ENCODE results near the gene PICK1. TPM values are rescaled to one million over a fixed set of nuclear protein-coding genes. Genes with fewer than 3 reads are reported as not detected.

Gene PICK1
- total RNA-seq, 1 donor from 2014 or later = 8.9 TPM

- peak overlapping the region; percentile 93 for H3K27ac ChIP-seq (ENCODE audit: low read depth, low read length)
- peak overlapping the region; percentile 73 to 87 (median 83) for H3K4me3 ChIP-seq (ENCODE audit: low read length in 3 of 3)
- peaks cover 24 to 33% (median 31%) of the 10 kb centered on the region in 3 donors for H3K36me3 ChIP-seq (ENCODE audit: control insufficient read depth in 3 of 3, insufficient read depth in 3 of 3, low read length in 3 of 3)
- peaks cover 51 to 75% (median 63%) of the 10 kb centered on the region in 3 donors for H3K4me1 ChIP-seq (ENCODE audit: control insufficient read depth in 3 of 3, insufficient read depth in 3 of 3, low read length in 3 of 3)
- no peaks in the 10 kb centered on the region for H3K27me3 ChIP-seq (ENCODE audit: control insufficient read depth in 3 of 3, insufficient read depth in 3 of 3, low read length in 3 of 3)
- H3K9me3 ChIP-seq (ENCODE audit: control insufficient read depth in 3 of 3, low read length in 3 of 3) = no peaks in the 10 kb centered on the region
- peak overlapping the region; percentile 87 to 94 (median 92) for H3K9ac ChIP-seq (ENCODE audit: low read depth in 1 of 3, low read length in 3 of 3)
Observed at GRCh38 chr22:38068641-38069371, 11.6 kb downstream of the PICK1 start.

GRCh38 chr22:38069372-38070249, 12.4 kb downstream of the PICK1 start:
- H3K36me3 ChIP-seq (ENCODE audit: control insufficient read depth in 3 of 3, insufficient read depth in 3 of 3, low read length in 3 of 3) = peaks cover 26 to 37% (median 32%) of the 10 kb centered on the region in 3 donors

GRCh38 chr22:38070250-38070921, 13.2 kb downstream of the PICK1 start:
- Histone ChIP-seq H3K9ac (ENCODE audit: low read depth in 1 of 3, low read length in 3 of 3) (peak overlapping the region; percentile 47 to 73 (median 48)), H3K36me3 (ENCODE audit: control insufficient read depth in 3 of 3, insufficient read depth in 3 of 3, low read length in 3 of 3) (peaks cover 27 to 38% (median 31%) of the 10 kb centered on the region in 3 donors), H3K4me3 (ENCODE audit: low read length in 3 of 3) (peak overlapping the region; percentile 24 to 55 (median 32))

More at GRCh38 chr22:38069372-38070249, 12.4 kb downstream of the PICK1 start:
- Histone ChIP-seq H3K27ac (ENCODE audit: low read depth, low read length) (peak overlapping the region; percentile 93), H3K4me3 (ENCODE audit: low read length in 3 of 3) (peak overlapping the region; percentile 73 to 87 (median 83)), H3K9me3 (ENCODE audit: control insufficient read depth in 3 of 3, low read length in 3 of 3) (no peaks in the 10 kb centered on the region), H3K9ac (ENCODE audit: low read depth in 1 of 3, low read length in 3 of 3) (peak overlapping the region; percentile 87 to 94 (median 92)), H3K27me3 (ENCODE audit: control insufficient read depth in 3 of 3, insufficient read depth in 3 of 3, low read length in 3 of 3) (no peaks in the 10 kb centered on the region), H3K4me1 (ENCODE audit: control insufficient read depth in 3 of 3, insufficient read depth in 3 of 3, low read length in 3 of 3) (peaks cover 51 to 73% (median 63%) of the 10 kb centered on the region in 3 donors)

GRCh38 chr22:38071421-38072321, 14.5 kb downstream of the PICK1 start:
- Histone ChIP-seq H3K9me3 (ENCODE audit: control insufficient read depth in 3 of 3, low read length in 3 of 3) (no peaks in the 10 kb centered on the region), H3K36me3 (ENCODE audit: control insufficient read depth in 3 of 3, insufficient read depth in 3 of 3, low read length in 3 of 3) (peaks cover 21 to 30% (median 23%) of the 10 kb centered on the region in 3 donors), H3K27me3 (ENCODE audit: control insufficient read depth in 3 of 3, insufficient read depth in 3 of 3, low read length in 3 of 3) (no peaks in the 10 kb centered on the region), H3K9ac (ENCODE audit: low read depth in 1 of 3, low read length in 3 of 3) (peak overlapping the region in 1 of 3 donors; percentile 25), H3K4me3 (ENCODE audit: low read length in 3 of 3) (no peak overlapping the region), H3K27ac (ENCODE audit: low read depth, low read length) (peak overlapping the region; percentile 93), H3K4me1 (ENCODE audit: control insufficient read depth in 3 of 3, insufficient read depth in 3 of 3, low read length in 3 of 3) (peaks cover 33 to 52% (median 43%) of the 10 kb centered on the region in 3 donors)

More at GRCh38 chr22:38070250-38070921, 13.2 kb downstream of the PICK1 start:
- Histone ChIP-seq H3K27me3 (ENCODE audit: control insufficient read depth in 3 of 3, insufficient read depth in 3 of 3, low read length in 3 of 3) (no peaks in the 10 kb centered on the region), H3K9me3 (ENCODE audit: control insufficient read depth in 3 of 3, low read length in 3 of 3) (no peaks in the 10 kb centered on the region), H3K4me1 (ENCODE audit: control insufficient read depth in 3 of 3, insufficient read depth in 3 of 3, low read length in 3 of 3) (peaks cover 43 to 65% (median 56%) of the 10 kb centered on the region in 3 donors), H3K27ac (ENCODE audit: low read depth, low read length) (peak overlapping the region; percentile 93)

- Histone ChIP-seq H3K4me3 (ENCODE audit: low read length in 3 of 3) (no peak overlapping the region), H3K27me3 (ENCODE audit: control insufficient read depth in 3 of 3, insufficient read depth in 3 of 3, low read length in 3 of 3) (no peaks in the 10 kb centered on the region), H3K27ac (ENCODE audit: low read depth, low read length) (no peak overlapping the region), H3K9me3 (ENCODE audit: control insufficient read depth in 3 of 3, low read length in 3 of 3) (no peaks in the 10 kb centered on the region), H3K9ac (ENCODE audit: low read depth in 1 of 3, low read length in 3 of 3) (no peak overlapping the region), H3K4me1 (ENCODE audit: control insufficient read depth in 3 of 3, insufficient read depth in 3 of 3, low read length in 3 of 3) (peaks cover 25 to 45% (median 34%) of the 10 kb centered on the region in 3 donors), H3K36me3 (ENCODE audit: control insufficient read depth in 3 of 3, insufficient read depth in 3 of 3, low read length in 3 of 3) (peaks cover 21 to 33% (median 23%) of the 10 kb centered on the region in 3 donors)
Observed at GRCh38 chr22:38072322-38073149, 15.3 kb downstream of the PICK1 start.

GRCh38 chr22:38073150-38074130, 16.2 kb downstream of the PICK1 start:
- H3K36me3 ChIP-seq (ENCODE audit: control insufficient read depth in 3 of 3, insufficient read depth in 3 of 3, low read length in 3 of 3) = peaks cover 17 to 33% (median 23%) of the 10 kb centered on the region in 3 donors
- H3K27ac ChIP-seq (ENCODE audit: low read depth, low read length) = no peak overlapping the region
- no peak overlapping the region for H3K9ac ChIP-seq (ENCODE audit: low read depth in 1 of 3, low read length in 3 of 3)
- H3K4me1 ChIP-seq (ENCODE audit: control insufficient read depth in 3 of 3, insufficient read depth in 3 of 3, low read length in 3 of 3) = peaks cover 16 to 36% (median 25%) of the 10 kb centered on the region in 3 donors
- H3K4me3 ChIP-seq (ENCODE audit: low read length in 3 of 3) = no peak overlapping the region
- no peaks in the 10 kb centered on the region for H3K9me3 ChIP-seq (ENCODE audit: control insufficient read depth in 3 of 3, low read length in 3 of 3)
- no peaks in the 10 kb centered on the region for H3K27me3 ChIP-seq (ENCODE audit: control insufficient read depth in 3 of 3, insufficient read depth in 3 of 3, low read length in 3 of 3)

- H3K9ac ChIP-seq (ENCODE audit: low read depth in 1 of 3, low read length in 3 of 3) = no peak overlapping the region
- peaks cover 13 to 27% (median 18%) of the 10 kb centered on the region in 3 donors for H3K4me1 ChIP-seq (ENCODE audit: control insufficient read depth in 3 of 3, insufficient read depth in 3 of 3, low read length in 3 of 3)
Observed at GRCh38 chr22:38074181-38075104, 17.2 kb downstream of the PICK1 start.

More at GRCh38 chr22:38074181-38075104, 17.2 kb downstream of the PICK1 start:
- Histone ChIP-seq H3K4me3 (ENCODE audit: low read length in 3 of 3) (no peak overlapping the region), H3K9me3 (ENCODE audit: control insufficient read depth in 3 of 3, low read length in 3 of 3) (no peaks in the 10 kb centered on the region), H3K36me3 (ENCODE audit: control insufficient read depth in 3 of 3, insufficient read depth in 3 of 3, low read length in 3 of 3) (peaks cover 17 to 33% (median 23%) of the 10 kb centered on the region in 3 donors), H3K27ac (ENCODE audit: low read depth, low read length) (no peak overlapping the region), H3K27me3 (ENCODE audit: control insufficient read depth in 3 of 3, insufficient read depth in 3 of 3, low read length in 3 of 3) (no peaks in the 10 kb centered on the region)

All from skeletal muscle tissue (tissue), 4 donors.